Fibroblast of the conjunctiva (primary cell): ENCODE results near the gene LSM3.
A peak's percentile ranks its signal among the peaks of the same experiment; 100 is the strongest.

Source experiments
- DNase-seq: peaks from one replicate; pipeline ENCODE4 v3.0.0-alpha.2; 2010; ENCODE audit warnings: low read depth

Gene LSM3

GRCh38 chr3:14143271-14144225, 35.1 kb upstream of the LSM3 start:
- peak; percentile 98 for DNase-seq

GRCh38 chr3:14144423-14145075, 34.1 kb upstream of the LSM3 start:
- DNase-seq: peak; percentile 100

DNA sequence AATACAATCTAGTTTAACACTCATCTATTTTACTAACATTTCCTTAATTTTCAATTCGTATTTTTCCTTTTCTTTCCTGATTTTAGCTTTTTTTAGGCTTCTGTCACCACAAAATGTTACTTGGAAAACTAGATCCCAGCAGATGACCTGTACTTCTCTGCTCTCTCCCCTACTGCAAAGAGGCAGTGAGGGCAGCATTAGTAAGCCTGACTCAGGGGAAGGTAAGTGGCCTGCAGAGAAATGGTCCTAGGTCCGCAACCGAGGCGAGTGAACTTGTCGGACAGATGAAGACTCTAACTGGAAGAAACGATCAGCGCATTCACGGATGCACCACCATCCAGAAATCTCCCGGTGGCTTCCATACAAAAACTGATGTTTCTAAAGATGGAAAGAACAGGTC, 33.4 kb upstream of the LSM3 start:
- no peak for DNase-seq

DNA sequence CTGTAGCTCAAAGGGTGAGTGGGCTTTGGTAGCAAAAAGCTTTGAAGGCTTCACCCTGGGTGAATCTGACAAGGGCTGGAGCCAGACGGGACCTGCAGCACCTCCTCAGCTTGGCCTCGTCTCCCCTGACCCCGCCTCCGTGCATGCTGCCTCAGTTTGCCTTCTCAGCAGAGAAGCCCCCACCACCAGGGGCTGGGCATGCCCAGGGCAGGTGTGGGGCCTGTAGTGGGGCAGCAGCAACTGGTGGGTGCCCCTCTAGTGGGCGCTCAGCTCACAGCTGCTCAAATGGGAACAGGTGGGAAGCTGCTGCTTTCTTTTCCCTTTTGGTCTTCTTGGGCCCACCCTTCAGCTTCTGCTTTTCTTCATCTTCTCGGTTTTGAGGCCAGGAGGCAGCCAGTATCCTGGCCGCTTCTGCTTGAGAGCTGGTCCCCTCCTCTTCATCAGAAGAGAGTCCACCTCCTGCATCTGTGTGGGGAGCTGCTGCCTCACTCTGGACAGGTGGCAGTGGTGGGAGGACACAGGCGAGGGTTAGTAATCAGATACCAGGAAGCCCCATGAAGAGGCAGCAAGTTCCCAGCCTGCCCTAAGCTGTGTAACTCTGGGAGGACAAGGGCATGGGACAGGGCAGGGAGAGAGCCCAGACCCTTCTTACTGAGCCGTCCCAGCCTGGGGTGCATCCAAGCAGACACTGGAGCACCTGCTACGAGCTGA, 32.8 kb upstream of the LSM3 start:
- no peak for DNase-seq

- no peak for DNase-seq
These were observed 32.1 kb upstream of the LSM3 start for GRCh38 chr3:14146381-14147065.

DNA sequence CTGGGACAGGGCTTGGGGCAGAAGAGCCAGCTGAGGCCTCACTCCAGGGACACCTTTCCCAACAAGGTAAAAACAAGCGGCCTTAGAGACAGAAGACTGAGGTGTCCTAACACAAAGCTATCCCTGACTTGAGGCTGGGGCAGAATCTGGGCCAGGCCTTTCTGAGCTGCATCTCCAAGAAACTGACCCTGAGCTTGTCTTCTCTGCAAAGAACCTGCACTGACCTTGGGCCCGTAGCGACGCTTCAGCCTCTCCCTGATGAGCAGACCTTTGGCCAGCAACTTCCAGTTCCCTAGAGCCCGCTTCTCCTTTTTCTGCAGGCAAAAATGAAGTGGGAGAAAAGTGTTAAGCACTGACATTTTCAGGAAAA, 31.6 kb upstream of the LSM3 start:
- no peak for DNase-seq

DNA sequence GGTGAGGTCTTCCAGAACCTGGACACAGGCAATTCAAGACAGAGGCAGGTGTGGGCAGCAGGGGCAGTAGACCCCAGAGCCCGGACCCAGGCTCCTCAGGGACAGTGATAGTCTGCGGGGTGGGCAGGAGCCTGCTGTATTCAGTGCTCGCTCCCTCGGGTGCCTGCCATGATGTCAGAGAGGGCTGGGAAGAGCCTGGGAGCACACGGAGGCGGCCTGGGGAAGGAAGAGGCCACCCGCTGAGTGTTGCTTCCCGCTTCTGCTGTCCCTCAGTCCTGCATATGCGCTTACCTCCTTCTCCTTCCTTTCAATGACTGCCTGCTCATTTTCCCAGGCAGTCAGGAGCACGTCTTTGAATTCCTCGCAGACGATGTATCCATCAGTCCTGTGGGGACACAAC, 31.0 kb upstream of the LSM3 start:
- no peak for DNase-seq

- no peak for DNase-seq
These were observed 30.3 kb upstream of the LSM3 start for GRCh38 chr3:14148041-14148985.

DNA sequence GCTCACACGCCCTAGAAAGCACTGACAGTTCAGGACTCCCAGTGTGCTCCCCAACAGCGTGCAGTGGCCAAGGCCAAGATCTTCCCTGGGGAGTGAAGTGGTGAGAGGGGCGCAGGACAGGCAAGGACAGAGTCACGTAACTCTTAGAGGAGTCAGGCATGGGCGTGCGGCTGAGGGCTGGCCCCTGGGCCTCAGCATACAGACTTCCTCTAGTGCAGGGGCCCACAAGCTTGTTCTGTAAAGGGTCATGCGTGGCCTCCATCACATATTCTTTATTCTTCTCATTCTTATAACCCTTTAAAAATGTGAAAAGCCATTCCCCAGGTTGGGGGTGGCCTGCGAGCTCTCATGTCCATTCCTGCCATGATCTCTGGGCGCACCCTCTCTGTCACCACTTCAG, 28.5 kb upstream of the LSM3 start:
- no peak for DNase-seq

DNA sequence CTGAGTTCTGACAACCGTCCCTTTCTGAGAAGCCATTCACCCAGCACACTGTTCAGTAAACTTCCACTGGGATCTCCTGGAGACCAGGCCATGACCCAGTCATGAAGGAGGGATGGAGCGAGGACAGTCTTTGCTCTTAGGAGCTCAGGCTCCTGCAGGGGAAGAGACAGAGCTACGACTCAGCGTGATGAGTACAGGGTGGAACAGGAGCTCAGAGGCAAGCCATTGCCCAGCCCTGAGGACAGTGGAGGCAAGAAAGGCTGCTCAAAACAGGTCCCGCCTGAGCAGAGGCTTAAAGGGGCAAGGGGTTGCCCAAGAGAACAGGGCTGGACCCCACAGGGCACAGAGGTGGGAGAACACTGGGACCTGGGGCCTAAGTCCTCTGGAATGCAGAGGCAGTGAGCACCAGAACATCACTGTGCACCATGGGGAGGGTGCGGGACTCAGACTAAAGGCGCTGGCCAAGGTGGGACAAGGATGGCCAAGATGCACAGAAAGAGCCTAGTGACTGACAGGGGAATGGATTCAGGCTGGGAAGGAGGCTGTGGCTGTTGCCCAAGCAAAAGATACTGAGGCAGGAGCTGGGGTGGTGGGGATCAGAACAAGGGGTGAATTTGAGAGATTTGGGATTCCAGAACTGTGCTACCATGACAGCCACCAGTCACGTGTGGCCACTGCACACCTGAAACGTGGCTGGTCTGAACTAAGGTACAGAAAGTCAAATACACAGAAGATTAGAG, 28.0 kb upstream of the LSM3 start:
- DNase-seq: no peak

- no peak for DNase-seq
These were observed 27.0 kb upstream of the LSM3 start for GRCh38 chr3:14151471-14152083.

- no peak for DNase-seq
These were observed 26.2 kb upstream of the LSM3 start for GRCh38 chr3:14152233-14152962.

- no peak for DNase-seq
These were observed 25.7 kb upstream of the LSM3 start for GRCh38 chr3:14152963-14153355.

- DNase-seq: no peak
These were observed 25.0 kb upstream of the LSM3 start for GRCh38 chr3:14153663-14154062.

- no peak for DNase-seq
These were observed 24.3 kb upstream of the LSM3 start for GRCh38 chr3:14154276-14154675.

- no peak for DNase-seq
These were observed 23.6 kb upstream of the LSM3 start for GRCh38 chr3:14154895-14155440.

GRCh38 chr3:14156201-14156600, 22.4 kb upstream of the LSM3 start:
- DNase-seq: no peak

DNA sequence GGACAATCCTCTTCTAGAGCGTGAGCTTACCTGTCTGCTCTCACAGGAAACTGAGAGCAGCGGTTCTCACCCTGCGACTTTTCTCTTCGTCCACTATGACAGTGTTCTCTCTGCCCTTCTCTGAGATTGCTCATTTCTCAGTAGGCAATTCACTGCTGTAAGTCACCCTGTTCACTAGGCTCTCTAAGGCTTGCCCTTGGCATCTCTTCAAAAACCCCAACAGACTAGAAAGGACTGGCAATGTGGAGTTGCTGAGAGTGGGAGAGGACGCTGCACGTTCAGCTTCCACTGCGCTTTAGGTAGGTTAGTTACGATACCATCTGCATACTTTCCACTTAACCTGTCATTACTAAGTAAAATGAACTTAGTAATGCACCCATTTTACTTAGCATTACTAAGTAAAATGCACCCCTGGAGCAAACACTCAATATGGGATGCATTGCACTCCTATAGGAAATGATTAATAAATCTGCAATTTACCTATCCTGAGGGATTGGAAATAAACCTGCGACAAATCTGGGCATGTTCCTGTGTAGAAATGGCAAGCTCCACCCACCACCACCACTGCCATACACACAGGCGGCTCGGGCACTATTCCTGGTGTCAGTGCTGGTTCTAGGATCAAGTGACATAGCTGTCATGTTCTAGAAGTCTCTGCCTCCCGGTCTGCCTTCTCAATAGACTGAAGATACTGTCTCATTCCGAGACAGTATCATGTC, 21.6 kb upstream of the LSM3 start:
- no peak for DNase-seq
